CD4-positive, alpha-beta T cell treated with Interferon alpha-2 for 1 hour (primary cell): ENCODE measurements around the gene KARS1.
A peak's percentile ranks its signal among the peaks of the same experiment; 100 is the strongest.

Experiments used
- DNase-seq, 2 donors: peaks; one replicate each; pipeline ENCODE4 v3.0.0-alpha.2; 2020 to 2022

The KARS1 gene

GRCh38 chr16:75647492-75648264, at the start of gene KARS1, which contains the start of gene TERF2IP:
Gene KARS1, minus strand, starts transcription at chr16:75647665. Its CDS starts 26 bp downstream, at chr16:75647639.
Gene TERF2IP, plus strand, starts transcription at chr16:75647773. Its CDS starts 110 bp downstream, at chr16:75647883.
- peak; percentile 95 to 96 for DNase-seq

GRCh38 chr16:75695708-75696107, 48.2 kb upstream of the KARS1 start:
- no peak for DNase-seq

GRCh38 chr16:75687361-75687760, 39.9 kb upstream of the KARS1 start:
- DNase-seq: no peak

GRCh38 chr16:75682308-75682707, 34.8 kb upstream of the KARS1 start:
- no peak for DNase-seq

- no peak for DNase-seq
Observed at GRCh38 chr16:75679366-75679765, 31.9 kb upstream of the KARS1 start.

GRCh38 chr16:75676909-75677308, 29.4 kb upstream of the KARS1 start, which contains the start of gene CPHXL2:
Gene CPHXL2, minus strand, starts transcription at chr16:75677009. Its CDS starts 10 bp downstream, at chr16:75676999.
- DNase-seq: no peak

GRCh38 chr16:75667503-75667902, 20.0 kb upstream of the KARS1 start:
- no peak for DNase-seq

- no peak for DNase-seq
Observed at GRCh38 chr16:75660726-75661302, 13.3 kb upstream of the KARS1 start.

GRCh38 chr16:75660321-75660720, 12.9 kb upstream of the KARS1 start:
- no peak for DNase-seq

GRCh38 chr16:75658175-75658574, 10.7 kb upstream of the KARS1 start:
- DNase-seq: no peak

GRCh38 chr16:75653922-75654321, 6.5 kb upstream of the KARS1 start:
- DNase-seq: no peak

GRCh38 chr16:75648265-75649076, 1.0 kb upstream of the KARS1 start:
- DNase-seq: peak; percentile 84 to 88

- peak in 1 of 2 donors; percentile 45 for DNase-seq
Observed at GRCh38 chr16:75647112-75647491, 363 bp downstream of the KARS1 start.

- peak in 1 of 2 donors; percentile 54 for DNase-seq
Observed at GRCh38 chr16:75644240-75645012, 3.0 kb downstream of the KARS1 start.

- no peak for DNase-seq
Observed at GRCh38 chr16:75640598-75640997, 6.9 kb downstream of the KARS1 start.

GRCh38 chr16:75635036-75635435, 12.4 kb downstream of the KARS1 start:
- no peak for DNase-seq

GRCh38 chr16:75632857-75633256, 14.6 kb downstream of the KARS1 start:
- DNase-seq: no peak

GRCh38 chr16:75630052-75630451, 17.4 kb downstream of the KARS1 start:
- DNase-seq: no peak

- no peak for DNase-seq
Observed at GRCh38 chr16:75629132-75629531, 18.3 kb downstream of the KARS1 start.

GRCh38 chr16:75628351-75628750, 19.1 kb downstream of the KARS1 start:
- DNase-seq: no peak

- peak in 1 of 2 donors; percentile 50 for DNase-seq
Observed at GRCh38 chr16:75627851-75628250, 19.6 kb downstream of the KARS1 start.

GRCh38 chr16:75626806-75627205, 20.7 kb downstream of the KARS1 start:
- DNase-seq: no peak

GRCh38 chr16:75624921-75625334, 22.5 kb downstream of the KARS1 start:
- no peak for DNase-seq
